HG03196 (cell line): ENCODE measurements around the gene TAF5.
"Not testable (repeated sequence)": the region's sequence is repeated elsewhere in the genome, so short reads cannot be mapped to it uniquely, and the experiment has no call there.

Experiments
- ATAC-seq: cut with Tn5 transposase; IDR thresholded peaks from one replicate; pipeline ENCODE4 v1.9.1; 2021; ENCODE audit not compliant: unreplicated experiment

TAF5 gene

GRCh38 chr10:103367782-103368518, at the start of gene TAF5:
TSS of gene TAF5 (plus strand) at chr10:103367976. CDS start at chr10:103367990, 14 bp downstream.
- peak; percentile 61 for ATAC-seq

- no peak for ATAC-seq
Measured at GRCh38 chr10:103327906-103328305, 39.9 kb upstream of the TAF5 start.

- no peak for ATAC-seq
Measured at GRCh38 chr10:103333934-103334520, 33.7 kb upstream of the TAF5 start.

GRCh38 chr10:103334567-103334966, 33.2 kb upstream of the TAF5 start:
- ATAC-seq: no peak

GRCh38 chr10:103336370-103336769, 31.4 kb upstream of the TAF5 start:
- ATAC-seq: no peak

- no peak for ATAC-seq
Measured at GRCh38 chr10:103350175-103350516, 17.6 kb upstream of the TAF5 start.

- peak; percentile 78 for ATAC-seq
Measured at GRCh38 chr10:103350517-103351260, 17.1 kb upstream of the TAF5 start, which contains the start of gene PCGF6. TSS of gene PCGF6 (minus strand) at chr10:103351140. CDS start at chr10:103351066, 74 bp downstream.

GRCh38 chr10:103353281-103353680, 14.5 kb upstream of the TAF5 start:
- ATAC-seq: no peak

GRCh38 chr10:103354567-103354966, 13.2 kb upstream of the TAF5 start:
- ATAC-seq: not testable (repeated sequence)

GRCh38 chr10:103355906-103356599, 11.7 kb upstream of the TAF5 start:
- ATAC-seq: no peak

GRCh38 chr10:103359493-103359892, 8.3 kb upstream of the TAF5 start:
- not testable (repeated sequence) for ATAC-seq

- not testable (repeated sequence) for ATAC-seq
Measured at GRCh38 chr10:103360791-103361190, 7.0 kb upstream of the TAF5 start.

- ATAC-seq: no peak
Measured at GRCh38 chr10:103367379-103367781, 396 bp upstream of the TAF5 start.

GRCh38 chr10:103373544-103373943, 5.8 kb downstream of the TAF5 start:
- ATAC-seq: no peak

GRCh38 chr10:103374263-103374662, 6.5 kb downstream of the TAF5 start:
- ATAC-seq: no peak

- no peak for ATAC-seq
Measured at GRCh38 chr10:103382769-103383168, 15.0 kb downstream of the TAF5 start.

GRCh38 chr10:103394180-103394579, 26.4 kb downstream of the TAF5 start:
- no peak for ATAC-seq

GRCh38 chr10:103395754-103396066, 27.9 kb downstream of the TAF5 start:
- no peak for ATAC-seq

- ATAC-seq: peak; percentile 97
Measured at GRCh38 chr10:103396067-103396788, 28.5 kb downstream of the TAF5 start, which contains the start of the genes ATP5MK and PDCD11. TSS of gene ATP5MK (minus strand) at chr10:103396475. CDS start at chr10:103392457, 4,018 bp downstream. TSS of gene PDCD11 (plus strand) at chr10:103396626. CDS start at chr10:103398427, 1,801 bp downstream.

GRCh38 chr10:103396789-103397087, 29.0 kb downstream of the TAF5 start:
- ATAC-seq: no peak
